Parathyroid adenoma (tissue), 2 donors: ENCODE data around the gene PRKCG.

ENCODE experiments used
- H2AFZ ChIP-seq: fragments of 300-600 bp; sonication (generic); one replicate; pipeline ENCODE4 v1.7.0; 2017; ENCODE audit warnings: antibody characterized with exemption, mild to moderate bottlenecking
- H3K27ac ChIP-seq: fragments of 300-600 bp; sonication (generic); one replicate; pipeline ENCODE4 v1.7.0; 2017
- H3K27me3 ChIP-seq: fragments of 300-600 bp; sonication (generic); one replicate; pipeline ENCODE4 v1.7.0; 2017; ENCODE audit warnings: low read length; ENCODE audit not compliant: control insufficient read depth, insufficient read depth
- H3K36me3 ChIP-seq: fragments of 300-600 bp; sonication (generic); one replicate; pipeline ENCODE4 v1.7.0; 2017; ENCODE audit warnings: low read length; ENCODE audit not compliant: control insufficient read depth, insufficient read depth
- H3K4me1 ChIP-seq: fragments of 300-600 bp; sonication (generic); one replicate; pipeline ENCODE4 v1.7.0; 2017; ENCODE audit warnings: control low read depth
- H3K4me2 ChIP-seq: fragments of 300-600 bp; sonication (generic); one replicate; pipeline ENCODE4 v1.7.0; 2017; ENCODE audit warnings: low read length
- H3K4me3 ChIP-seq: fragments of 300-600 bp; sonication (generic); one replicate; pipeline ENCODE4 v1.7.0; 2017; ENCODE audit warnings: low read depth, low read length
- H3K79me2 ChIP-seq: fragments of 300-600 bp; sonication (generic); one replicate; pipeline ENCODE4 v1.7.0; 2017; ENCODE audit warnings: control low read depth
- H3K9ac ChIP-seq: fragments of 300-600 bp; sonication (generic); one replicate; pipeline ENCODE4 v1.7.0; 2017; ENCODE audit warnings: mild to moderate bottlenecking
- H3K9me3 ChIP-seq: fragments of 300-600 bp; sonication (generic); one replicate; pipeline ENCODE4 v1.7.0; 2017; ENCODE audit warnings: low read length; ENCODE audit not compliant: control insufficient read depth
- CTCF ChIP-seq: fragments of 300-600 bp; sonication (generic); IDR thresholded peaks from one replicate; pipeline ENCODE4 v1.7.0; 2017; ENCODE audit warnings: antibody characterized with exemption, mild to moderate bottlenecking
- donor health status: primary hyperparathyroidism.

The PRKCG gene

GRCh38 chr19:53898166-53898565 lies 16.2 kb downstream of the PRKCG start:
- Histone ChIP-seq H2AFZ (no peak overlapping the region), H3K4me3 (no peak overlapping the region), H3K27ac (no peak overlapping the region), H3K9ac (no peak overlapping the region), H3K9me3 (no peaks in the 10 kb centered on the region), H3K79me2 (no peaks in the 10 kb centered on the region), H3K4me1 (no peaks in the 10 kb centered on the region), H3K27me3 (no peaks in the 10 kb centered on the region), H3K36me3 (no peaks in the 10 kb centered on the region), H3K4me2 (no peak overlapping the region)
- TF ChIP-seq CTCF = no peak

- H3K27me3 ChIP-seq = no peaks in the 10 kb centered on the region
- H3K79me2 ChIP-seq = no peaks in the 10 kb centered on the region
- no peak overlapping the region for H2AFZ ChIP-seq
- no peaks in the 10 kb centered on the region for H3K9me3 ChIP-seq
- H3K27ac ChIP-seq = no peak overlapping the region
- H3K4me1 ChIP-seq = no peaks in the 10 kb centered on the region
- H3K9ac ChIP-seq = no peak overlapping the region
- no peaks in the 10 kb centered on the region for H3K36me3 ChIP-seq
- TF ChIP-seq CTCF = no peak
- no peak overlapping the region for H3K4me3 ChIP-seq
- no peak overlapping the region for H3K4me2 ChIP-seq
Observed at GRCh38 chr19:53898636-53899341, 16.8 kb downstream of the PRKCG start.

GRCh38 chr19:53900191-53900860 lies 18.3 kb downstream of the PRKCG start:
- no peak overlapping the region for H3K4me2 ChIP-seq
- H3K9ac ChIP-seq = no peak overlapping the region
- no peak overlapping the region for H3K27ac ChIP-seq
- no peak overlapping the region for H2AFZ ChIP-seq
- no peaks in the 10 kb centered on the region for H3K4me1 ChIP-seq
- no peak for TF ChIP-seq CTCF
- H3K4me3 ChIP-seq = no peak overlapping the region
- no peaks in the 10 kb centered on the region for H3K36me3 ChIP-seq
- no peaks in the 10 kb centered on the region for H3K79me2 ChIP-seq
- no peaks in the 10 kb centered on the region for H3K9me3 ChIP-seq
- no peaks in the 10 kb centered on the region for H3K27me3 ChIP-seq

GRCh38 chr19:53903055-53903680 lies 21.2 kb downstream of the PRKCG start:
- no peak overlapping the region for H3K9ac ChIP-seq
- no peaks in the 10 kb centered on the region for H3K36me3 ChIP-seq
- H3K4me3 ChIP-seq = no peak overlapping the region
- H3K27ac ChIP-seq = no peak overlapping the region
- peaks cover 4% of the 10 kb centered on the region for H3K27me3 ChIP-seq
- H3K4me2 ChIP-seq = no peak overlapping the region
- H3K79me2 ChIP-seq = no peaks in the 10 kb centered on the region
- no peak overlapping the region for H2AFZ ChIP-seq
- TF ChIP-seq CTCF = no peak
- peaks cover 7% of the 10 kb centered on the region for H3K4me1 ChIP-seq
- no peaks in the 10 kb centered on the region for H3K9me3 ChIP-seq
